Keratinocyte (primary cell): ENCODE measurements around the gene NAP1L1. TPM values are rescaled to one million over a fixed set of nuclear protein-coding genes. Genes with fewer than 3 reads are reported as not detected.
A peak's percentile ranks its signal among the peaks of the same experiment; 100 is the strongest.

Experiments used
- DNase-seq: peaks from one replicate; pipeline ENCODE4 v3.0.0-alpha.2; 2011; ENCODE audit warnings: low read depth, missing footprints, low spot score
- FAIRE-seq: peaks from 2 replicates; lab custom pipeline; 2011; peaks lifted over from hg19 to GRCh38; lab: Jason Lieb, UNC
- H2AFZ ChIP-seq: 2 replicates; pipeline ENCODE4 v1.6.0; 2012; ENCODE audit warnings: low read length, control low read depth, inconsistent platforms; ENCODE audit not compliant: control insufficient read depth
- H3K27ac ChIP-seq: 2 replicates; pipeline ENCODE4 v1.5.1; 2011; ENCODE audit warnings: low read length; ENCODE audit not compliant: control insufficient read depth, insufficient read depth
- H3K27me3 ChIP-seq: 3 replicates; pipeline ENCODE4 v1.6.0; 2011; ENCODE audit warnings: low read length; ENCODE audit not compliant: control insufficient read depth, insufficient read depth; ENCODE audit errors: extremely low read depth
- H3K36me3 ChIP-seq, 2 experiments: 2 replicates in 1 of 2; 3 replicates in 1 of 2; pipeline ENCODE4 v1.5.1; 2011; ENCODE audit warnings: low read length in 2 of 2, mild to moderate bottlenecking in 1 of 2; ENCODE audit not compliant: control insufficient read depth in 2 of 2, insufficient read depth in 2 of 2; ENCODE audit errors: extremely low read depth in 1 of 2
- H3K4me1 ChIP-seq: 3 replicates; pipeline ENCODE4 v1.5.1; 2011; ENCODE audit warnings: low read length; ENCODE audit not compliant: control insufficient read depth, insufficient read depth; ENCODE audit errors: extremely low read depth
- H3K4me2 ChIP-seq: 3 replicates; pipeline ENCODE4 v1.6.0; 2011; ENCODE audit warnings: low read depth, low read length; ENCODE audit not compliant: control insufficient read depth, insufficient read depth; ENCODE audit errors: extremely low read depth
- H3K4me3 ChIP-seq, 3 experiments: fragments of 200-600 bp in 1 of 3; sonication (generic) in 1 of 3; 2 replicates in 2 of 3; 3 replicates in 1 of 3; pipeline ENCODE4 v1.5.1; 2011 to 2016; ENCODE audit warnings: low read length in 3 of 3, mild to moderate bottlenecking in 3 of 3, control low read depth in 2 of 3, inconsistent platforms in 1 of 3, low read depth in 1 of 3, mixed read lengths in 1 of 3, mixed run types in 1 of 3, moderate library complexity in 1 of 3; ENCODE audit not compliant: control insufficient read depth in 2 of 3, insufficient read depth in 2 of 3; ENCODE audit errors: extremely low read depth in 1 of 3
- H3K79me2 ChIP-seq: 2 replicates; pipeline ENCODE4 v1.6.0; 2012; ENCODE audit warnings: low read length; ENCODE audit not compliant: control insufficient read depth, insufficient read depth
- H3K9ac ChIP-seq: 3 replicates; pipeline ENCODE4 v1.6.0; 2011; ENCODE audit warnings: low read length; ENCODE audit not compliant: control insufficient read depth, insufficient read depth; ENCODE audit errors: extremely low read depth
- H3K9me1 ChIP-seq: 3 replicates; pipeline ENCODE4 v1.6.0; 2011; ENCODE audit warnings: low read length; ENCODE audit not compliant: control insufficient read depth, insufficient read depth; ENCODE audit errors: extremely low read depth
- H3K9me3 ChIP-seq: 2 replicates; pipeline ENCODE4 v1.5.1; 2012; ENCODE audit warnings: low read depth, low read length; ENCODE audit not compliant: control insufficient read depth
- H4K20me1 ChIP-seq: 3 replicates; pipeline ENCODE4 v1.6.0; 2011; ENCODE audit warnings: low read length; ENCODE audit not compliant: control insufficient read depth, insufficient read depth; ENCODE audit errors: extremely low read depth
- CTCF ChIP-seq, 3 experiments: IDR thresholded peaks in 1 of 3; conservative IDR thresholded peaks in 1 of 3; optimal IDR thresholded peaks in 1 of 3; 2 replicates in 2 of 3; 3 replicates in 1 of 3; pipeline versions ENCODE3 to v1.5.1; 2011; ENCODE audit warnings: low read length in 3 of 3, mild to moderate bottlenecking in 3 of 3, moderate library complexity in 2 of 3, control low read depth in 1 of 3, inconsistent platforms in 1 of 3; ENCODE audit not compliant: insufficient read depth in 2 of 3; ENCODE audit errors: extremely low read depth in 1 of 3
- EZH2 ChIP-seq: IDR thresholded peaks from one replicate; pipeline ENCODE4 v1.6.1; 2012; ENCODE audit warnings: inconsistent platforms, mild to moderate bottlenecking, low read length, moderate library complexity
- dilution Hi-C: fragments of 300-500 bp; cut with MboI; formaldehyde crosslinking; loops from one replicate; pipeline ENCODE4 v1.7.0; 2020; ENCODE audit warnings: low sequenced_read_pairs; ENCODE audit not compliant: extremely low pct_ligation_motif_present
- polyA minus RNA-seq, 3 experiments: library from RNA; depleted of rRNA, polyadenylated mRNA; stranded (reverse); fragments of >200 nt; gene quantifications; 1 replicate in 1 of 3; 2 replicates in 1 of 3; 3 replicates in 1 of 3; pipeline ENCODE4 v1.2.3, GENCODE V29; 2011
- polyA plus RNA-seq, 5 experiments: library from polyadenylated mRNA; depleted of rRNA in 3 of 5; stranded (reverse) in 3 of 5; stranded (forward) in 1 of 5; unstranded in 1 of 5; fragments of >200 nt; gene quantifications; 1 replicate in 1 of 5; 2 replicates in 3 of 5; 3 replicates in 1 of 5; pipeline versions ENCODE4 v1.2.1 to v1.2.3, GENCODE V29; 2011 to 2012; ENCODE audit warnings: missing spikeins in 2 of 5, low read depth in 1 of 5, low replicate concordance in 1 of 5

NAP1L1 gene
- polyA plus RNA-seq (161 to 384 TPM (median 345 TPM) in 3 replicates), polyA minus RNA-seq (9.8 to 110 TPM (median 43.1 TPM) in 3 replicates)
- 1,011 TPM for polyA plus RNA-seq (2011; ENCODE audit: low read depth)
- polyA plus RNA-seq (2011; cell fraction: cytosol; rRNA removed), result 227 and 300 TPM in 2 replicates
- 112 and 187 TPM in 2 replicates for polyA plus RNA-seq (2011; cell fraction: nucleus; rRNA removed)
- 344 and 391 TPM in 2 replicates for polyA plus RNA-seq (2012; ENCODE audit: low replicate concordance)
- polyA minus RNA-seq (2011; cell fraction: cytosol; rRNA and poly(A)+ RNA removed), result 136 TPM
- 47.4 and 71.4 TPM in 2 replicates for polyA minus RNA-seq (2011; cell fraction: nucleus; rRNA and poly(A)+ RNA removed)

GRCh38 chr12:76083904-76084862 is at the start of gene NAP1L1:
NAP1L1 (minus strand) TSS chr12:76084685; CDS start chr12:76074219, 10,466 bp downstream.
- DNase-seq (peak; percentile 61), FAIRE-seq (no peak)
- dilution Hi-C loops, result no loop called here
- TF ChIP-seq EZH2 (no peak), CTCF (optimal IDR thresholded peaks at IDR 0.05 in 1 of 3, IDR thresholded peaks at IDR 0.05 in 1 of 3, conservative IDR thresholded peaks at IDR 0.05 in 1 of 3; ENCODE audit: extremely low read depth in 1 of 3, insufficient read depth in 2 of 3, low read length in 3 of 3) (no peak)
- peaks cover 29% of the 10 kb centered on the region for H3K4me1 ChIP-seq
- H3K9me1 ChIP-seq, result no peaks in the 10 kb centered on the region
- H3K9ac ChIP-seq, result peak within 1 kb of the TSS; percentile 96
- no peaks in the 10 kb centered on the region for H3K27me3 ChIP-seq
- peaks cover 4% of the 10 kb centered on the region for H4K20me1 ChIP-seq
- peak within 1 kb of the TSS; percentile 81 to 86 (median 83) for H3K4me3 ChIP-seq
- peaks cover 52% of the 10 kb centered on the region for H3K79me2 ChIP-seq
- H3K4me2 ChIP-seq, result peak within 1 kb of the TSS; percentile 92
- peak within 1 kb of the TSS; percentile 87 for H3K27ac ChIP-seq
- H2AFZ ChIP-seq, result peak within 1 kb of the TSS; percentile 66
- H3K9me3 ChIP-seq, result no peaks in the 10 kb centered on the region
- peaks cover 2 to 4% of the 10 kb centered on the region in 2 experiments for H3K36me3 ChIP-seq

- TF ChIP-seq CTCF (optimal IDR thresholded peaks at IDR 0.05 in 1 of 3, IDR thresholded peaks at IDR 0.05 in 1 of 3, conservative IDR thresholded peaks at IDR 0.05 in 1 of 3; ENCODE audit: extremely low read depth in 1 of 3, insufficient read depth in 2 of 3, low read length in 3 of 3) (no peak), EZH2 (no peak)
- no peak for DNase-seq
- Histone ChIP-seq H3K27me3 (no peaks in the 10 kb centered on the region), H3K36me3 (no peaks in the 10 kb centered on the region), H2AFZ (no peak overlapping the region), H3K4me3 (no peak overlapping the region), H3K4me1 (peaks cover 11% of the 10 kb centered on the region), H3K9ac (no peak overlapping the region), H3K79me2 (no peaks in the 10 kb centered on the region), H3K9me3 (no peaks in the 10 kb centered on the region), H3K4me2 (no peak overlapping the region), H3K9me1 (no peaks in the 10 kb centered on the region), H4K20me1 (no peaks in the 10 kb centered on the region), H3K27ac (no peak overlapping the region)
- no peak for FAIRE-seq
- dilution Hi-C loops, result no loop called here
Measured at GRCh38 chr12:76127588-76127987, 43.1 kb upstream of the NAP1L1 start.
